Esophagus muscularis mucosa (tissue), 4 donors: Measurements from ENCODE around the gene ZKSCAN1.
A peak's percentile ranks its signal among the peaks of the same experiment; 100 is the strongest.

Experiments
- CTCF ChIP-seq, 3 experiments: fragments of 200-600 bp in 2 of 3; fragments of 450-650 bp in 1 of 3; sonication (generic) in 2 of 3; IDR thresholded peaks; one replicate each; pipeline ENCODE4 v1.5.1; 2017 to 2019; ENCODE audit warnings: antibody characterized with exemption in 3 of 3, mild to moderate bottlenecking in 2 of 3, moderate library complexity in 1 of 3
- EP300 ChIP-seq: sonication (generic); formaldehyde crosslinking; IDR thresholded peaks from one replicate; pipeline ENCODE4 v1.6.1; 2017; ENCODE audit warnings: antibody characterized with exemption
- POLR2A ChIP-seq: fragments of 450-650 bp; IDR thresholded peaks from one replicate; pipeline ENCODE4 v1.6.1; 2017; ENCODE audit warnings: antibody characterized with exemption, moderate library complexity, mild to moderate bottlenecking, low read depth
- POLR2AphosphoS5 ChIP-seq, 2 donors: sonication (generic); formaldehyde crosslinking; IDR thresholded peaks; one replicate each; pipeline ENCODE4 v1.6.1; 2017; ENCODE audit warnings: antibody characterized with exemption in 2 of 2

- TF ChIP-seq EP300 (no peak), POLR2AphosphoS5 (IDR thresholded peaks at IDR 0.05) (peak; percentile 31 to 72), CTCF (IDR thresholded peaks at IDR 0.05) (peak; percentile 20 to 60 (median 29)), POLR2A (no peak)
These were observed 17.8 kb upstream of the ZKSCAN1 start for GRCh38 chr7:99997545-99998137.
